T-helper 22 cell (primary cell): ENCODE data around the gene BRSK1.

Experiments
- DNase-seq: peaks from one replicate; pipeline ENCODE4 v3.0.0-alpha.2; 2020; ENCODE audit warnings: low read depth

Gene BRSK1

GRCh38 chr19:55283548-55284377, at the start of gene BRSK1:
Gene BRSK1, plus strand, starts transcription at chr19:55283997. Its CDS starts 446 bp downstream, at chr19:55284443.
- DNase-seq, result peak; percentile 21

- no peak for DNase-seq
Measured at GRCh38 chr19:55238030-55238429, 45.8 kb upstream of the BRSK1 start.

- no peak for DNase-seq
Measured at GRCh38 chr19:55239004-55239403, 44.8 kb upstream of the BRSK1 start.

GRCh38 chr19:55240713-55241020, 43.1 kb upstream of the BRSK1 start:
- DNase-seq, result no peak

- DNase-seq, result no peak
Measured at GRCh38 chr19:55241143-55241934, 42.5 kb upstream of the BRSK1 start.

GRCh38 chr19:55241935-55242464, 41.8 kb upstream of the BRSK1 start:
- DNase-seq, result no peak

GRCh38 chr19:55242517-55242916, 41.3 kb upstream of the BRSK1 start:
- DNase-seq, result no peak

GRCh38 chr19:55244004-55244680, 39.7 kb upstream of the BRSK1 start:
- no peak for DNase-seq

GRCh38 chr19:55245236-55245904, 38.4 kb upstream of the BRSK1 start:
- DNase-seq, result no peak

GRCh38 chr19:55246462-55247451, 37.0 kb upstream of the BRSK1 start:
- DNase-seq, result no peak

GRCh38 chr19:55247621-55248099, 36.1 kb upstream of the BRSK1 start:
- DNase-seq, result no peak

GRCh38 chr19:55248166-55248675, 35.6 kb upstream of the BRSK1 start:
- no peak for DNase-seq

GRCh38 chr19:55248704-55249103, 35.1 kb upstream of the BRSK1 start:
- DNase-seq, result no peak

- no peak for DNase-seq
Measured at GRCh38 chr19:55249841-55250240, 34.0 kb upstream of the BRSK1 start.

- no peak for DNase-seq
Measured at GRCh38 chr19:55250262-55251036, 33.3 kb upstream of the BRSK1 start.

GRCh38 chr19:55251341-55252081, 32.3 kb upstream of the BRSK1 start:
- peak; percentile 58 for DNase-seq

GRCh38 chr19:55252760-55253663, 30.8 kb upstream of the BRSK1 start:
- no peak for DNase-seq
